Endothelial cell of umbilical vein (primary cell): ENCODE results near the gene RPS14.

Experiments used
- EZH2 ChIP-seq: IDR thresholded peaks from 2 replicates; pipeline ENCODE4 v1.6.1; 2012; ENCODE audit warnings: borderline replicate concordance, low read depth, mild to moderate bottlenecking, moderate library complexity, low read length, inconsistent platforms; ENCODE audit not compliant: severe bottlenecking
- JUN ChIP-seq: IDR thresholded peaks from 2 replicates; pipeline ENCODE4 v1.6.1; 2011; ENCODE audit warnings: borderline replicate concordance, low read depth; ENCODE audit not compliant: insufficient read length, insufficient read depth
- MAX ChIP-seq: IDR thresholded peaks from 2 replicates; pipeline ENCODE4 v1.6.1; 2011; ENCODE audit not compliant: insufficient read depth, insufficient read length
- MYC ChIP-seq: IDR thresholded peaks from one replicate; pipeline ENCODE4 v1.6.1; 2011; ENCODE audit warnings: mild to moderate bottlenecking, low read depth, low read length
- POLR2A ChIP-seq: IDR thresholded peaks from 2 replicates; pipeline ENCODE4 v1.6.1; 2012; ENCODE audit warnings: low read depth, mild to moderate bottlenecking, control low read depth, low read length
- POLR2AphosphoS5 ChIP-seq: IDR thresholded peaks from 2 replicates; pipeline ENCODE4 v1.6.1; 2012; ENCODE audit warnings: low read depth, mild to moderate bottlenecking, control low read depth, low read length, moderate library complexity; ENCODE audit not compliant: insufficient read depth
- TF ChIP-seq, protein P1 (sequence below), 2 donors: IDR thresholded peaks; 1 replicate in 1 of 2; 2 replicates in 1 of 2; pipeline ENCODE4 v1.5.1; 2011; ENCODE audit warnings: low read length in 2 of 2, mild to moderate bottlenecking in 2 of 2, moderate library complexity in 2 of 2, control low read depth in 1 of 2, inconsistent platforms in 1 of 2, low read depth in 1 of 2; ENCODE audit not compliant: insufficient read depth in 1 of 2; ENCODE audit errors: extremely low read depth in 1 of 2

GRCh38 chr5:150393096-150393645 is 56.4 kb downstream of the RPS14 start:
- TF ChIP-seq MYC (no peak), MAX (no peak), EZH2 (no peak), POLR2AphosphoS5 (no peak), POLR2A (no peak), JUN (no peak)
- TF ChIP-seq, protein P1, sequence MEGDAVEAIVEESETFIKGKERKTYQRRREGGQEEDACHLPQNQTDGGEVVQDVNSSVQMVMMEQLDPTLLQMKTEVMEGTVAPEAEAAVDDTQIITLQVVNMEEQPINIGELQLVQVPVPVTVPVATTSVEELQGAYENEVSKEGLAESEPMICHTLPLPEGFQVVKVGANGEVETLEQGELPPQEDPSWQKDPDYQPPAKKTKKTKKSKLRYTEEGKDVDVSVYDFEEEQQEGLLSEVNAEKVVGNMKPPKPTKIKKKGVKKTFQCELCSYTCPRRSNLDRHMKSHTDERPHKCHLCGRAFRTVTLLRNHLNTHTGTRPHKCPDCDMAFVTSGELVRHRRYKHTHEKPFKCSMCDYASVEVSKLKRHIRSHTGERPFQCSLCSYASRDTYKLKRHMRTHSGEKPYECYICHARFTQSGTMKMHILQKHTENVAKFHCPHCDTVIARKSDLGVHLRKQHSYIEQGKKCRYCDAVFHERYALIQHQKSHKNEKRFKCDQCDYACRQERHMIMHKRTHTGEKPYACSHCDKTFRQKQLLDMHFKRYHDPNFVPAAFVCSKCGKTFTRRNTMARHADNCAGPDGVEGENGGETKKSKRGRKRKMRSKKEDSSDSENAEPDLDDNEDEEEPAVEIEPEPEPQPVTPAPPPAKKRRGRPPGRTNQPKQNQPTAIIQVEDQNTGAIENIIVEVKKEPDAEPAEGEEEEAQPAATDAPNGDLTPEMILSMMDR (IDR thresholded peaks at IDR 0.05; ENCODE audit: extremely low read depth in 1 of 2, insufficient read depth in 1 of 2, low read depth in 1 of 2, low read length in 2 of 2) = no peak
